GM12878 (cell line): Measurements from ENCODE around the gene ABCG4. TPM values are rescaled to one million over a fixed set of nuclear protein-coding genes. Genes with fewer than 3 reads are reported as not detected.

ENCODE experiments used
- ATAC-seq: fragments of 200-7000 bp; cut with Tn5 transposase; 3 replicates; pipeline ENCODE4 v1.9.1; 2020; ENCODE audit warnings: mild to moderate bottlenecking, moderate library complexity
- BruUV-seq: library from RNA; stranded (reverse); fragments of 400-500 nt; replicated peaks from 2 replicates; lab custom pipeline; 2021; lab: Mats Ljungman, UMichigan
- CTCF ChIA-PET: fragments of 300-600 bp; sonication (Branson Sonifier 250); formaldehyde crosslinking; extraction: SDS; loops from one replicate; lab custom pipeline; 2021; ENCODE audit warnings: inconsistent platforms; lab: Yijun Ruan, JAX
- POLR2A ChIA-PET: fragments of 350-600 bp; formaldehyde crosslinking; extraction: SDS; loops from one replicate; lab custom pipeline; 2021; ENCODE audit warnings: inconsistent platforms; lab: Charles Lee
- RAD21 ChIA-PET: fragments of 300-600 bp; sonication (Branson Sonifier 250); formaldehyde crosslinking; loops from one replicate; lab custom pipeline; 2023; ENCODE audit warnings: antibody characterized with exemption; ENCODE audit not compliant: unreplicated experiment; lab: Charles Lee
- SMC1A ChIA-PET: fragments of 300-600 bp; sonication (Branson Sonifier 250); formaldehyde crosslinking; loops from one replicate; lab custom pipeline; 2023; ENCODE audit not compliant: unreplicated experiment, uncharacterized antibody; lab: Charles Lee
- DNase-seq: peaks from one replicate; pipeline ENCODE4 v3.0.0-alpha.2; 2011; ENCODE audit warnings: low read depth, low spot score
- FAIRE-seq: peaks from 3 replicates; lab custom pipeline; 2011; peaks lifted over from hg19 to GRCh38; lab: Jason Lieb, UNC
- H2AFZ ChIP-seq: 2 replicates; pipeline ENCODE4 v1.6.0; 2011; ENCODE audit warnings: low read depth, low read length, control low read depth; ENCODE audit not compliant: control insufficient read depth
- H3K27ac ChIP-seq: 2 replicates; pipeline ENCODE4 v1.5.1; 2011; ENCODE audit warnings: control low read depth; ENCODE audit not compliant: control insufficient read depth, insufficient read depth
- H3K27me3 ChIP-seq, 2 experiments: replicated peaks in 1 of 2; 2 replicates each; pipeline versions ENCODE4 v1.6.0 to v1.6.1; 2011; ENCODE audit warnings: low read length in 1 of 2; ENCODE audit not compliant: control insufficient read depth in 2 of 2, insufficient read depth in 2 of 2
- H3K36me3 ChIP-seq, 2 experiments: 2 replicates each; pipeline ENCODE4 v1.5.1; 2011; ENCODE audit warnings: low read length in 1 of 2; ENCODE audit not compliant: control insufficient read depth in 2 of 2, insufficient read depth in 2 of 2
- H3K4me1 ChIP-seq: 2 replicates; pipeline ENCODE4 v1.6.1; 2011; ENCODE audit warnings: mild to moderate bottlenecking, low read length, moderate library complexity, mixed read lengths; ENCODE audit not compliant: control insufficient read depth, insufficient read depth
- H3K4me2 ChIP-seq: 2 replicates; pipeline ENCODE4 v1.6.0; 2011; ENCODE audit warnings: control low read depth; ENCODE audit not compliant: control insufficient read depth, insufficient read depth
- H3K4me3 ChIP-seq: fragments of 200-600 bp; sonication (generic); 2 replicates; pipeline ENCODE4 v1.5.1; 2016
- H3K79me2 ChIP-seq: 2 replicates; pipeline ENCODE4 v1.6.0; 2011; ENCODE audit warnings: low read length; ENCODE audit not compliant: control insufficient read depth, insufficient read depth
- H3K9ac ChIP-seq: 2 replicates; pipeline ENCODE4 v1.8.0; 2011; ENCODE audit warnings: low read length, control low read depth, mixed read lengths; ENCODE audit not compliant: control insufficient read depth, insufficient read depth
- H3K9me3 ChIP-seq: replicated peaks from 3 replicates; pipeline ENCODE4 v1.5.1; 2011; ENCODE audit warnings: mild to moderate bottlenecking, low read length; ENCODE audit not compliant: control insufficient read depth, insufficient read depth
- H4K20me1 ChIP-seq: 2 replicates; pipeline ENCODE4 v1.6.0; 2011; ENCODE audit not compliant: control insufficient read depth, insufficient read depth
- EED ChIP-seq: sonication (generic); IDR thresholded peaks from 2 replicates; pipeline ENCODE4 v1.6.1; 2016; ENCODE audit warnings: antibody characterized with exemption, low read depth
- NFYB ChIP-seq: IDR thresholded peaks from 2 replicates; pipeline ENCODE4 v1.6.1; 2011; ENCODE audit warnings: low read depth, mild to moderate bottlenecking, low read length, improper control_type of control experiment, moderate library complexity; ENCODE audit not compliant: insufficient read depth
- WGBS: methylation state at CpG from one replicate; pipeline ENCODE4 v1.1.6; 2016; ENCODE audit warnings: low lambda C conversion rate; ENCODE audit not compliant: insufficient replicate concordance, insufficient coverage; ENCODE audit errors: missing lambda C conversion rate; 5-methylcytosine and 5-hydroxymethylcytosine counted together
- in situ Hi-C: fragments of 300-500 bp; cut with MboI; formaldehyde crosslinking; loops from 9 replicates; pipeline ENCODE4 v1.14.3; 2018; ENCODE audit warnings: mixed read lengths
- intact Hi-C: fragments of 100-400 bp; cut with micrococcal nuclease; formaldehyde crosslinking; loops from one replicate; pipeline ENCODE4 v1.14.2; 2022; ENCODE audit not compliant: unreplicated experiment
- polyA plus RNA-seq, 11 experiments: library from polyadenylated mRNA; depleted of rRNA in 4 of 11; unstranded in 6 of 11; stranded (reverse) in 5 of 11; fragments of >200 nt; fragmentation: Nextera tagmentation in 4 of 11; fragmentation: Illumina TruSeq in 1 of 11; extraction: Ambion mirVana in 4 of 11; extraction: Trizol in 1 of 11; gene quantifications; 1 replicate in 1 of 11; 2 replicates in 10 of 11; pipeline versions ENCODE4 v1.2.1 to v1.2.3, GENCODE V29; 2011 to 2016; ENCODE audit warnings: inconsistent platforms in 2 of 11, missing spikeins in 2 of 11, low read depth in 1 of 11
- total RNA-seq, 4 experiments: library from RNA; depleted of rRNA in 3 of 4; stranded (reverse); fragments of >200 nt in 3 of 4; fragmentation: Illumina TruSeq in 1 of 4; extraction: Trizol in 1 of 4; gene quantifications; 2 replicates each; pipeline versions ENCODE4 v1.2.1 to v1.2.3, GENCODE V29; 2013 to 2021
- TF ChIP-seq, protein P1 (sequence below): fragments of 450-650 bp; IDR thresholded peaks from 2 replicates; pipeline ENCODE4 v1.6.1; 2017; ENCODE audit warnings: mild to moderate bottlenecking, moderate library complexity

Gene ABCG4
- total and polyA plus RNA-seq, 10 of the 15 experiments (the other 5 are each of a cell fraction or from before 2014, with no cell fraction given) = not detected

GRCh38 chr11:119112314-119113020 lies 36.4 kb upstream of the ABCG4 start:
- Histone ChIP-seq H4K20me1 (no peaks in the 10 kb centered on the region), H2AFZ (no peak overlapping the region), H3K27me3 (no peaks in the 10 kb centered on the region), H3K27ac (no peak overlapping the region), H3K9ac (no peak overlapping the region), H3K36me3 (peaks cover 19 to 22% of the 10 kb centered on the region in 2 experiments), H3K9me3 (no peaks in the 10 kb centered on the region), H3K4me2 (no peak overlapping the region), H3K4me1 (peaks cover 8% of the 10 kb centered on the region), H3K4me3 (no peak overlapping the region), H3K79me2 (peaks cover 18% of the 10 kb centered on the region)
- 95% methylated on average over 12 of the region's 12 CpGs for WGBS
- CTCF ChIA-PET = interaction anchor here (0.6 to 1.6 kb wide), 3 partner anchors 8 to 54 kb away, joined by 3 to 5 read pairs (median 4); partner anchors contain the start of gene HINFP
- TF ChIP-seq NFYB (no peak), EED (no peak)
- TF ChIP-seq, protein P1, sequence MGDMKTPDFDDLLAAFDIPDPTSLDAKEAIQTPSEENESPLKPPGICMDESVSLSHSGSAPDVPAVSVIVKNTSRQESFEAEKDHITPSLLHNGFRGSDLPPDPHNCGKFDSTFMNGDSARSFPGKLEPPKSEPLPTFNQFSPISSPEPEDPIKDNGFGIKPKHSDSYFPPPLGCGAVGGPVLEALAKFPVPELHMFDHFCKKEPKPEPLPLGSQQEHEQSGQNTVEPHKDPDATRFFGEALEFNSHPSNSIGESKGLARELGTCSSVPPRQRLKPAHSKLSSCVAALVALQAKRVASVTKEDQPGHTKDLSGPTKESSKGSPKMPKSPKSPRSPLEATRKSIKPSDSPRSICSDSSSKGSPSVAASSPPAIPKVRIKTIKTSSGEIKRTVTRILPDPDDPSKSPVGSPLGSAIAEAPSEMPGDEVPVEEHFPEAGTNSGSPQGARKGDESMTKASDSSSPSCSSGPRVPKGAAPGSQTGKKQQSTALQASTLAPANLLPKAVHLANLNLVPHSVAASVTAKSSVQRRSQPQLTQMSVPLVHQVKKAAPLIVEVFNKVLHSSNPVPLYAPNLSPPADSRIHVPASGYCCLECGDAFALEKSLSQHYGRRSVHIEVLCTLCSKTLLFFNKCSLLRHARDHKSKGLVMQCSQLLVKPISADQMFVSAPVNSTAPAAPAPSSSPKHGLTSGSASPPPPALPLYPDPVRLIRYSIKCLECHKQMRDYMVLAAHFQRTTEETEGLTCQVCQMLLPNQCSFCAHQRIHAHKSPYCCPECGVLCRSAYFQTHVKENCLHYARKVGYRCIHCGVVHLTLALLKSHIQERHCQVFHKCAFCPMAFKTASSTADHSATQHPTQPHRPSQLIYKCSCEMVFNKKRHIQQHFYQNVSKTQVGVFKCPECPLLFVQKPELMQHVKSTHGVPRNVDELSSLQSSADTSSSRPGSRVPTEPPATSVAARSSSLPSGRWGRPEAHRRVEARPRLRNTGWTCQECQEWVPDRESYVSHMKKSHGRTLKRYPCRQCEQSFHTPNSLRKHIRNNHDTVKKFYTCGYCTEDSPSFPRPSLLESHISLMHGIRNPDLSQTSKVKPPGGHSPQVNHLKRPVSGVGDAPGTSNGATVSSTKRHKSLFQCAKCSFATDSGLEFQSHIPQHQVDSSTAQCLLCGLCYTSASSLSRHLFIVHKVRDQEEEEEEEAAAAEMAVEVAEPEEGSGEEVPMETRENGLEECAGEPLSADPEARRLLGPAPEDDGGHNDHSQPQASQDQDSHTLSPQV = no peak
- SMC1A ChIA-PET = interaction anchor here (1.0 to 1.1 kb wide), 2 partner anchors 9 to 10 kb away, joined by 4 read pairs; partner anchors contain the start of genes DPAGT1 and HINFP
- FAIRE-seq (no peak), DNase-seq (no peak), ATAC-seq (no peak)
- intact Hi-C loops (no loop called here), in situ Hi-C loops (no loop called here)
- BruUV-seq = no TSS peak
- POLR2A ChIA-PET = interaction anchor here (7.2 kb wide), 1 partner anchor 8 kb away, joined by 76 read pairs; the partner anchor contains the start of gene HINFP
- RAD21 ChIA-PET = no interaction called here
